ENCODE results near the gene PTGDR2.

The PTGDR2 gene

DNA sequence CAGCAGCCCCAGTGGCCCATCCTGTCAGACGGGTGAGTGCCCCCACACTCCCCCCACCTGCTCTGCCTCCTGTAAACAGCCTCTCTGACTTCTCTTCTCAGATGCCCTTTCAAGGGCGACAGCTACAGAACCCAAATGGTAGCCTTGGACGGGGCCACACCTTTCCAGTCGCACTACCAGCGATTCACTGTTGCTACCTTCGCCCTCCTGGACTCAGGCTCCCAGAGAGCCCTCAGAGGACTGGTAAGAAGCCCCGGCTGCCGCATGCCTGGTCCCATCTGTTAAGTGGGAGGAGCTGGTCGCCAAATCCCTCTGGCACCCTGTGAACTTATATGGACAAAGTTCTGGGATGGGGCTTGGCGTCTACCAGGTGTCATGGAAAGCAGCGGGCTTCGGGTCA lies 17.8 kb upstream of the PTGDR2 start:
- DNase-seq, result no peak

DNA sequence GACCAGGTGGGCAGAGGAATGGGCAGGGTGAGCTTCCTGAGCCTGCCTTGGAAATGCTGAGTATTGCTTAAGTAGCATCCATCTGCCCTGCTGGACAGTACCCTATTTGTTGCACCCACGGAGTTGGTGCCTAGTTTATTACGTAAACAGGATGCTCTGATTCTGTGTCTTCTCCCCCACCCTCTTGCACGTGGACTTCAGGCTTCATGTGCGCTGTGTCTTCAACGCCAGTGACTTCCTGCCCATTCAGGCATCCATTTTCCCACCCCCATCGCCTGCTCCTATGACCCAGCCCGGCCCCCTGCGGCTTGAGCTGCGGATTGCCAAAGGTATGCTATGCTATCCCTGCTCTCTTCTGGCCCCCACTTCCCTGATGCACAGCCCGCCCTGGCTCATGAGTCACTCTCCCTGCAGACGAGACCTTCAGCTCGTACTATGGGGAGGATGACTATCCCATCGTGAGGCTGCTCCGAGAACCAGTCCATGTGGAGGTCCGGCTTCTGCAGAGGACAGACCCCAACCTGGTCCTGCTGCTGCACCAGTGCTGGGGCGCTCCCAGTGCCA lies 17.3 kb upstream of the PTGDR2 start:
- DNase-seq, result no peak

DNA sequence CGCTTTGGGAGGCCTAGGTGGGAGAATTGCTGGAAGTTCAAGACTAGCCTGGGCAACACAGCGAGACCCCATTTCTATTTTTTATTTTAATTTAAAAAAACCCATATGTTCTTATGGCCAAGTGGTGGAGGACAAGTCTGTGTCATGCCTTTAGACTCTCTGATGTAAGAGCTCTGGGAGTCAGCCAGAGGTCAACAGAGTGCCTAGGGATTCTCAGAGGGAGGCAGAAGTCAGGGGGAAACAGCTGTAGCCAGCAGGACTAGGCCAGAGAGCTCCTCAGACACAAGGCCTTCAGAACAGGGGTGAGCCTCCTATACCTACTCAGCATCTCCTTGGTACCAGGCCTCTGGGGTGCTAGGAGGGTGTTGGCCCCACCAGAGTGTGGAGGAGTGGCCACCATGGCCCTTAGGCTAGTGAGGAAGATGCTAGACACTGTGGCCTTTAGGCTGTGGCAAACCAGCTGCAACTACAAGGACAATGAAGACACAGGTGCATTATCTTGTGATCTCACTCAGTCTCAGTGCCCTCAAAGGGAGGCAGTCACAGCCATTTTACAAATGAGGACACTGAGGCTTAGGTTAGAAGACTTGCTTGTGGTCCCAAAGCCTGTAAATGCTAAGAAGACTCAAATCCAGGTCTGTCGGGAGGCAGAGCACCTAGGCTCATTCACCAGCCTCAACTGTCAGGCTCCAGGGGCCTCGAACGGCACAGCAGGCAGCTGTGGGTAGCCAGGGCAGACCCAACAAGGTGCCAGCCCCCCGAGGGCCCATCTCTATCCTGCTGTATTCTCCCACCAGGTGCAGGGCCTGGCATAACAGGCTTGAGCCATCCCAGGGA lies 16.6 kb upstream of the PTGDR2 start:
- no peak for DNase-seq

DNA sequence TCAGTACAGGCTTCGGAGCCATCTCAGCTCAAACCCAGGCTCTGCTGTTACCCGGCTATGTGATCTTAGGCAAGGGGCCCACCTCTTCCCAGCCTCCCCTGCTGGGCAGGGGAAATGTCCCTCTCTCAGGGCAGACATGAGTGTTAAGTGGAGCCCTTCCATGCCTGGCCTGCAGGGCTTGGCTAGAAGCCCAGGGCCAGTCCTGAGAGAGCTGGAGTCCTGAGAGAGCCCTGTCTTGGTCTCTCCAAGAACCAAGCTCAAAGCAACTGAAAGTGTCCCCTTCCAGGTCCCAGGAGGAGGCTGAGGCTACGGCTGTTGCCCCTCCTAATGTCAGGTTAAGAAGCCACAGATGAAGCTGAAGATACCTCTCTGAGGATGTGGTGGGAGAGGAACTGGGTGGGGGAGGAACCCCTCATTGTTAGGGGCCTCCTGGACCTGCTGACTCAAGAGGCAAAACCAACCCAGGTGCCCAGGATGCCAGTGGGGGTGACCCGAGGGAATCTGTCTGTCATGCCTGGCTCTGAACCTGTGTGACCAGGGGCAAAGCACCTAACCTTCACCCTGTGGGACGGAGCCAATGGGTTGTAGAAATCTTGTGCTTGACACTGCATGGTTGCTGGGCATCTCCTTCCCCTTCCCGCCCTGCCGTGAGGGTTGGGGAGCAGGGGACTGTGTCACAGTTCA lies 15.8 kb upstream of the PTGDR2 start:
- DNase-seq, result no peak

DNA sequence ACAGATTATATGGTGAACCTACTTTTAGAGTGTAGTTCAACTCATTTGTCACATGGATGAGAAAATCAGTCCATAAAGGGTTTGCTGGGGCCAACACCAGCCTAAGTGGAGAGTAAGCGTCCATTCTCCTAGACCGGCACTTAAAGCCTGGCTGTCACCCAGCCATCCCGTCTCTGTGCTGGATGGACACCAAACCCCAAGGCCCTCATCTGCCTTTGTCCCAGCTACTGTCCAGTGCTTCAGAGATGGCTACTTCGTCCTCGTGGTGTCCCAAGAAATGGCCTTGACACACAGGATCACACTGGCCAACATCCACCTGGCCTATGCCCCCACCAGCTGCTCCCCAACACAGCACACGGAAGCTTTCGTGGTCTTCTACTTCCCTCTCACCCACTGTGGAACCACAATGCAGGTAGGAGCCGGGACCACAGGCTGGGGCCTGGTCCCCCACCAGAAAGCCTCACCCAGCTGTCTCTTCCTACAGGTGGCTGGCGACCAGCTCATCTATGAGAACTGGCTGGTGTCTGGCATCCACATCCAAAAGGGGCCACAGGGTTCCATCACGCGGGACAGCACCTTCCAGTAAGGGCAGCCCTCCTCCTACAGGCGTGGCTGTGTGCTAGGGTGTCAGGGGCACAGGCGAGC lies 15.1 kb upstream of the PTGDR2 start:
- no peak for DNase-seq

DNA sequence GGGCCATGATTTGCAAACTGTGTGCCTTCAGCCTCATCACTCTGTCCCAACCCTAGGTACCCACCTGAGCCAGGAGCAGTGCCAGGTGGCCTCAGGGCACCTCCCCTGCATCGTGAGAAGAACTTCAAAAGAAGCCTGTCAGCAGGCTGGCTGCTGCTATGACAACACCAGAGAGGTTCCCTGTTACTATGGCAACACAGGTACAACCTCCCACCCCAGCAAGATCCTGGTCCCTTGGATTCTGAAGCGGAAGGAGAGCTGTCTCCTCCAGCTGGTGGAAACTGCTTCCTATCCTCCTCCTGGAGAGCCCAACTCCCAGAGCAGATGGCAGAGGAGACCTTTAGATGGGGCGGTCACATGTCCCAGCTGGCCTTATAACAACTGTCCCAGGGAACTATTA lies 14.5 kb upstream of the PTGDR2 start:
- DNase-seq, result no peak

DNA sequence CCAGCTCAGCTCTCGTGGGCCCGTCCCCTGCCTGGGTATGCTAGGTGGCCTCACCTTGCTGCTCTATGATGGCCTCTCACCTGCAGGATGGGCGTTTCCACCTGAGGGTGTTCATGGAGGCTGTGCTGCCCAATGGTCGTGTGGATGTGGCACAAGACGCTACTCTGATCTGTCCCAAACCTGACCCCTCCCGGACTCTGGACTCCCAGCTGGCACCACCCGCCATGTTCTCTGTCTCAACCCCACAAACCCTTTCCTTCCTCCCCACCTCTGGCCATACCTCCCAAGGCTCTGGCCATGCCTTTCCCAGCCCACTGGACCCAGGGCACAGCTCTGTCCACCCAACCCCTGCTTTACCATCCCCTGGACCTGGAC lies 13.7 kb upstream of the PTGDR2 start:
- DNase-seq, result no peak

DNA sequence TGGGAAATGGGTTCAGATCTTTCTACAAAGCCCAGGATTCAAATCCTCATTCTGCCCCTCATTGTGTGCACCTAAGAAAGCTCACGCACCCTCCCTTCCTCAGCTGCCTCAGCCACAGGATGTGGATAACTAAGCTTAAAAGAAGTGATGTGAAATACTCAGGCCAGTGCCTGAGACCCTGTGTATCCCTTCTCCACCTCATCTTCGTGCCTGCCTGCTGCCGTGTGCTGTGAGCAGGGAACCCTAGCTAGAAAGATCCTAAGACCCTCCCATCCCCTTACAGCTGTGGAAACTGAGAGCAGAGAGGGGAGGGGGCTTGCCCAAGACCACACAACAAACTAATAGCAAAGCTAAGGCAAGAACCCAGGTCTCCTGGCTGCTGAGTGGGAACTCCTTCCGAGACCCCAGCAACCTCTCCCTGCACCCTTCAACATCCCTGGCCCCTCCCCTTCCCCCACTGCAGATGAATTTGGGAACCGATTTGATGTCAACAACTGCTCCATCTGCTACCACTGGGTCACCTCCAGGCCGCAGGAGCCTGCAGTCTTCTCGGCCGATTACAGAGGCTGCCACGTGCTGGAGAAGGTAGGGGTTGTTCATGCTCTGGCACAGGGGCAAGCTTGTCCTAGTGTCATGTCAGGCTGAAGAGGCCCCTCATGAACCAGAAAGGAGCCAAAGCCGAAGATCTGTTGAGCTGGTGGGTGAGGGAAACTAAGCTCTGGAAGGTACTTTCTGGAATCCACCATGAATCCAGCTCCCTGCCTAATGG lies 13.1 kb upstream of the PTGDR2 start:
- no peak for DNase-seq

DNA sequence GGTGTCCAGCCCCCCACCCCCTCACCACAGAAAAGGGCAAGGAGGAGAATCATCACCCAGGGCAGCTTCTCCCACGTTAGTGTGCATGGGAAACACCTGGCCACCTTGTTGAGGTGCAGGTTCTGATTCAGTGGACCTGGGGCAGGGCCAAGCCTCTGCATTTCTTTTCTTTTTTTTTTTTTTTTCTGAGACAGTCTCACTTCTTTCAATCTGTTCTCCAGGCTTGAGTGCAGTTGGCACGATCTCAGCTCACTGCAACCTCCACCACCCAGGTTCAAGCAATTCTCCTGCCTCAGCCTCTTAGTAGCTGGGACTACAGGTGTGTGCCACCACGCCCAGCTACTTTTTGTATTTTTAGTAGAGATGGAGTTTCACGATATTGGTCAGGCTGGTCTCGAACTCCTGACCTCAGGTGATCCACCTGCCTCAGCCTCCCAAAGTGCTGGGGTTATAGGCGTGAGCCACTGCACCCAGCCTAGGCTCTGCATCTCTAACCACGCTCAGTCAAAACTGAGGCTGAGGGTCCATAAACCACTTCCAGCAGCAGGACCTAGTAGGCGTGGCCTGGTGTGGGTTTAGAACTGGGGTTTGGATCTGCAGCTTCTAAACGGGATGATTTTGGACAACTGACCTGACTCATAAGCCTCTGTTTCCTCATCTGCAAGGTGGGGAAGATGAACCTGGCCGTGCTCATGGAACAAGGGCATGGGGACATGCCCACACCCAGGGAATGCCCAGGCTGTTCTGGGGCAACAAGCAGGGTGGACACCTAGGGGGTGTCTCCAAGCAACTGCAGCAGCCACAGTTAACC lies 12.3 kb upstream of the PTGDR2 start:
- DNase-seq, result no peak

DNA sequence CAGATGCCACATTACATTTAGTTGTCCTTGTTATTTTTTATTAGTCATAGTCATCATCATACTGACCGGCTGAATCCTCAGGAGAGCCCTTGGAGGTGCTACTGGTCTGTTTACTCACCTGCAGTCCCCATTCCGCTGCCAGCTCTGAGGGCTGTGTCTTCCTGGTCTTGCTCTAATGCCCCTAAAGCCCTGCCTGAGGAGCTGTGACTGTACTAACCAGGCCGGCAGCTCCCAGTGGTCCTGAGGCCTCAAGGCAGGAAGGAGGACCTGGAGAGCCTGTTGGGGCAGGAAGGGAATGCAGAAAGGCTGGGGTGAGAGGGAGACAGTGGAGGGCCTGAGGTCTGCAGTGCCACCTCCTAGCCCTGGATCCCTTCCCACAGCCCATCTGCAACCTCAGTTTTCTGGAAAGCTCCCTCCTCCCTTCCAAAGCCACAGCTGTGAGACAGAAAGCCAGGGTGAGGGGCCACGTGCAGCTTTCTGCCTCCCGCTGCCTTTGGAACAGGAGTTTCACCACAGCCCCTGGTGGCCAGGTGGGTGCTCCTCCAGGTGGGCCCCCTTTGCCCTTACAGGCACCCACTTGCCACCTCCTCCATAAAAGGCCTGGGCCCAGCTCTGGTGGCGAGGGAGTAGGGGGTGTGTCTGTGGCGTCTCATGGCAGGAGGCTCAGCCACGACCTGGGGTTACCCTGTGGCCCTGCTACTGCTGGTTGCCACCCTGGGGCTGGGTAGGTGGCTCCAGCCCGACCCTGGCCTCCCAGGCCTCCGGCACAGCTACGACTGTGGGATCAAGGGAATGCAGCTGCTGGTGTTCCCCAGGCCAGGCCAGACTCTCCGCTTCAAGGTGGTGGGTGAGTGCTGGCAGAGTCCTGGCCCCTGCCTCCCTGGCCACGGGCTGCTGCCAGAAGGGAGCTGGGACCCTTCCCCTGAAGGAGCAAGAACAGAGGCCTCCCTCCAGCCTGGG lies 11.4 kb upstream of the PTGDR2 start, which contains the start of gene ZP1:
Gene ZP1 (plus strand): TSS at position 632 of the 960 bp plus-strand sequence. CDS start 20 bp downstream, at position 652.
- DNase-seq, result no peak

DNA sequence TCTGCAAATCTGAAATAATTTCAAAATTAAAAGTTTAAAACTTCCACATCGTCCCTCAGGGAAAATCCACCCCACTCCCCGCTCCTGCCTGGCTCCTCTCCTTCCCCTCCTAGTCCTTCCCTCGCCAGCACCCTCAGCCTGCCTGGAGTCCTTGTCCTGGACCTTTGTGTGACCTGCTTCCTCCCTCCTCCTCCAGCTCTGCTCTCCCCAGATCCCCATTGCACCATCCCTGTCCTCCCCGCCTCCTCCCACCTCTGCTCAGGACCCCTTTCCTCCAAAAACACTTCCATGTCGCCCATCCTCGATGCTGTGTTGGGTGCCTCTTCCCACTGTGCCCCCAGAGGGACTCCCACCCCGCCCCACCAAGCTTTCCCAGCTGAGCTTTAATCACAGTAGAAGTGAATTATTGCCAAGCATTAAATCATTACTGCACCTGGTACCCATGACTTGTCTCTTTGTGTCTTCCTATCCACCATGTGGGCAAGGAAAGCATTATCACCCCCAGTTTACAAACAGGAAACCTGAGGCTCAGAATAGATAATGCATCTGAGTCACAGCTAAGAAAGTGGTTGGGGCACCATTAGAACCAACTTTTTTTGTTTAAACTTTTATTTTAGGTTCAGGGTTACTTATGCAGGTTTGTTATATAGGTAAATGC lies 9.2 kb upstream of the PTGDR2 start:
- no peak for DNase-seq

DNA sequence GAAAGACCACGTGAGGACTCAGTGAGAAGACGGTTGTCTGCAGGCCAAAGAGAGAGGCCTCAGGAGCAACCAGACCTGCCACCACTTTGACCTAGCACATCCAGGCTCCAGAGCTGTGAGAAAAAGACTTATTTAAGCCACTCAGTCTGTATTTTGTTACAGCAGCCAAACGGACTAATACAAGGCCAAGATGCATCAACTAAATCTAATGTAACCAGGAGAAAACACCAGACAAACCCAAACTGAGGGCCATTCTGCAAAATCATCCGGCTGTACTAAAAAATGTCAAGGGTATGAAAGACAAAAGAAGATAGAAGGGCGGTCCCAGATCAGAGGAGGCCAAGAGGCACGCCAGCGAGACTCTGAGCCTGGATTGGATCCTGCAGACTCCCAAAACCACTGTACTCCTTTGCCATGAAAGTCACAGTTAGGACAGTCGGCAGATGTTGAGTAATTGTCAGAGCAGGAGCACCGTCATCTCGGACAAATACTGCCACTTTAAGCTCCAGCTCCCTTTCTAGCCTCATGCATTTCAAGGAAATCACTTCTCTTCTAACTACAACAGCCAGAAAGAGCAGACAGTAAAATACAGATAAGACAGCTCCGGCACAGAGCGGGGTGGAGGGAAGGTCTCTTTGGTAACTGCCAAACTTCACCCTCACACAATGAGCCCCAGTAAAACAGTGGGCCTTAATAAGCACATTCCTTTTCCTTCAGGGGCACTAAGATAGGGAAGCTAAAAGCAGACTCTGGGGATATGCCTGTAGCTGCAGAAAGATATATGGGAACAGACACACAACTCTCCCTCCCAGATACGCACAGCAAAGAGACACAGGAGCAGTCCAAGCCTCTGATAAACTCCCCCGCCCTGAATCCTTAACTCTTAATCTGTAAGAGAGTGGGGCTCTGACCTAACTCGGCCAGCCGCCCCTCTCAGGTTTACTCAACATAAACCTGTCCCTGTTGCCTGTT lies 8.1 kb upstream of the PTGDR2 start:
- no peak for DNase-seq

DNA sequence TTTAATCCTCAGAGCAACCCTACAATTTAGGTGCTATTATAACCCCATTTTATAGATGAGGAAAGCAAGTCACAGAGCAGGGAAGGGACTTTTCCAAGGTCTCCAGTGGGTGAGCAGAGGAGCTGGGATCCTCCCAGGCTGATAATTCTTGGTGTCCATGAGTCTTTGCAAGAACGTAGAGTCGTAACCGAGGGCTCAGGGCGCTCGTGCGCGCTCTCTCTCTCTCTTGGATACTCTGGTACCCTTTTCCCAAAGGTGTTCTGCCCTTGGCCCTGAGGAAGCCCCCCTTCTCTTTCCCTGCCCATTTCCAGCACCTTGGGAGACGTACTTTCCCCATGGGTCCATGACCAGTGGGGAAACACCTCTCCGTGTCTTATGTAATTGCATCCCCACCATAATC lies 6.4 kb upstream of the PTGDR2 start:
- no peak for DNase-seq

DNA sequence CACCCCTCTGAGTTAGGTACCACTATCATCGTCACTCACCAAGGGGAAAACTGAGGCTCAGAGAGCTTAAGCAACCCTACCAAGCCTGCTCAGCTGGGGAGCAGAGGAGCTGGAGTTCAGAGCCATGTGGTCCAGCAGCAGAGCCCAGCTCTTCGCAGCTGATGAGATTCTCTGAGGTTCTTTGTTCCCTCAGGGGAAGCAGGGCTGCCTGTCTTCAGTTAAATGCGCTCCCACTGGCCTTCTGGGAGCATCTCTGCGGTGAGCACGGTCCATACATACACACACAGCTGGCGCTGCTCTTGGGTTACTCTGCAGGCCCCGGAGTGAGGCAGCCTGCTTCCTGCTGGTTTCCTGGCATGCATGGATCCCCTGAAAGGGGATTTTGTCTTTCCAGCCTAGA lies 5.2 kb upstream of the PTGDR2 start:
- no peak for DNase-seq

DNA sequence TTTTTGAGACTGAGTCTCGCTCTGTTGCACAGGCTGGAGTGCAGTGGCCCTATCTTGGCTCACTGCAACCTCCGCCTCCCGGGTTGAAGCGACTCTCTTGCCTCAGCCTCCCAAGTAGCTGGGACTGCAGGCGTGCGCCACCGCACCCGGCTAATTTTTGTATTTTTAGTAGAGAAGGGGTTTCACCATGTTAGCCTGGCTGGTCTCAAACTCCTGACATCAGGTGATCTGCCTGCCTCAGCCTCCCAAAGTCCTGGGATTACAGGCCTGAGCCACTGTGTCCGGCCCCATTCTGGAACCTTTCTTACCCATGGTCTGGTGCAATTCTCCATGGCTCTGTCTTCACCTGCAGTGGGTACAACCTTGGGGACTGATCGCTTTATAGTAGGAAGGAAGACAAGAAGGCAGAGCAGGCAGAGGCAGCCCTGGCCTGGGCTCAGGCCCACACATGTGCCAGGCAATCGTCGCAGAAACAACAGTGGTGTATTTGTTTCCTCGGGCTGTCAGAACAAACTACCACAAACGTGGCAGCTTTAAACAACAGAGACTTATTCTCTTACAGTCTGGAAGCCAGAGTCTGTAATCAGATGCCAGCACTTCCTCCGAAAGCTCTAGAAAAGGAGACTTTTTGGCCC lies 4.0 kb upstream of the PTGDR2 start:
- no peak for DNase-seq

DNA sequence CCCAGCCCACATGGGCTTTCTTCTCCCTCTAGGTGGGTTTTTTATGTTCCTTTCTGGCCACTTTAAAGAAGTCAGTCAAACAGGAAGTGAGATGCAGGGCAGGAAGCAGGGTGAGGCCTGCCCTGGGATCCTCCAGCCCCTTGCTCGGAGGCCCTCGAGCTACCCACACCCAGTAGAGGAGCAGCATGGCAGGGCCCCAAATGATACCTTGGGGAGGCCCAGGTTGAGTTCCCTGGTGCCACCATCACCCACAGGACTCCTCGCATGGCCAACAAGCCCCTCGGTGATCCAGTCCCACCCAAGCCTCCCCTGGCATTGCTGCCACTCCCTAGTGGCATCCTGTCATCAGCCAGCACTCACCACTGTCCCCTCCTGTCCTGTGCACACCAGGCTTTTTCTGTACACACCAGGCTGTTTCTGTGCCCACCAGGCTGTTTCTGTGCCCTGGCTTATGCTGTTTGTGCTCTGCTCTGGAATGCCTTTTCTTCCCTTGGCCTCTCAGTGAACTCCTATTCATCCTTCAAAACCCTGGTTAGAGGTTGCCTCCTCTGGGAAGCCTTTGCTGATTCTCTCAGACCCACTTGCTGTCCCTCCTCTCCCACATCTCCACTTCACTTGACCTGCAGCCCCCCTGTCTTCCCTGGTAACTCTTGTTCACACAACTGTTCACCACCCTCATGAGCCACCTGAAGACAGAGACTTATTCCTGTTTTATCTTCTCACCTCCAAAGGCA lies 3.1 kb upstream of the PTGDR2 start:
- no peak for DNase-seq

DNA sequence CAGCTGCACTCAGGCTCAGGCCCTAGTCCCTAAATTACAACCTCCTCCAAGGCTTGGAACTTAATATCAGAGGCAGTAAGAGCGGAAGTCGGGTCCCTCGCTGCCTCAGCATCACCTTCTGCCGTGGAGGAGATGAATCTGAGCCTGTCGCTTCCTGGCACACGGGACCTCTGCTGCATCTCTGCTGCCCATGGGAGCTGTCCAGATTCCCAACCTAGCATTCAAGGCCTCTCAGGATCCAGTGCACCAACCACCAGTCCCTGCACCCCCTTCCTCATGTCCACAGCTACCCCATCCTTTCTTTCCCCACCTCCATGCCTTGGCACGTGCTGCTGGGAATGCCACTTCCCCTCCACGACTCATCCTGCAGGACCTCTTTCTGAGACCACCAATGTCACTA lies 2.5 kb upstream of the PTGDR2 start:
- DNase-seq, result no peak
